BE2C (cell line): Measurements from ENCODE around the gene DLL3.

Source experiments
- DNase-seq: peaks from one replicate; pipeline ENCODE4 v3.0.0-alpha.2; 2020
- H3K27me3 ChIP-seq: fragments of 250-450 bp; sonication (Bioruptor Pico); 2 replicates; pipeline ENCODE4 v1.5.1; 2020; ENCODE audit warnings: mild to moderate bottlenecking
- H3K36me3 ChIP-seq: fragments of 250-450 bp; sonication (Bioruptor Pico); 2 replicates; pipeline ENCODE4 v1.5.1; 2020; ENCODE audit warnings: mild to moderate bottlenecking
- H3K4me1 ChIP-seq: fragments of 250-450 bp; sonication (Bioruptor Pico); 2 replicates; pipeline ENCODE4 v1.5.1; 2020
- H3K4me3 ChIP-seq: 2 replicates; pipeline ENCODE4 v1.5.1; 2011; ENCODE audit warnings: low read depth, low read length
- H3K9me3 ChIP-seq: fragments of 250-450 bp; sonication (Bioruptor Pico); 2 replicates; pipeline ENCODE4 v1.5.1; 2020
- CTCF ChIP-seq: IDR thresholded peaks from 2 replicates; pipeline ENCODE4 v1.5.1; 2012; ENCODE audit warnings: mild to moderate bottlenecking, low read depth, low read length

The DLL3 gene

GRCh38 chr19:39539518-39540332, 41.0 kb downstream of the DLL3 start, which contains the start of gene EID2:
TSS of gene EID2 (minus strand) at chr19:39540161. CDS start at chr19:39540079, 82 bp downstream.
- peak; percentile 94 for DNase-seq
- Histone ChIP-seq H3K9me3 (no peaks in the 10 kb centered on the region), H3K27me3 (no peaks in the 10 kb centered on the region), H3K4me3 (peak within 1 kb of the TSS; percentile 68), H3K4me1 (no peaks in the 10 kb centered on the region), H3K36me3 (no peaks in the 10 kb centered on the region)
- TF ChIP-seq CTCF = peak; percentile 66

- H3K36me3 ChIP-seq = no peaks in the 10 kb centered on the region
- no peaks in the 10 kb centered on the region for H3K27me3 ChIP-seq
- H3K4me1 ChIP-seq = no peaks in the 10 kb centered on the region
- DNase-seq = no peak
- TF ChIP-seq CTCF = no peak
- H3K4me3 ChIP-seq = peak overlapping the region; percentile 68
- H3K9me3 ChIP-seq = no peaks in the 10 kb centered on the region
Observed at GRCh38 chr19:39540333-39540673, 41.6 kb downstream of the DLL3 start.

- H3K4me1 ChIP-seq = no peaks in the 10 kb centered on the region
- H3K4me3 ChIP-seq = no peak overlapping the region
- no peak for TF ChIP-seq CTCF
- no peaks in the 10 kb centered on the region; the same call in 1 of the 2 replicates for H3K9me3 ChIP-seq
- no peaks in the 10 kb centered on the region for H3K36me3 ChIP-seq
- DNase-seq = no peak
- H3K27me3 ChIP-seq = peaks cover 17% of the 10 kb centered on the region
Observed at GRCh38 chr19:39542206-39542605, 43.5 kb downstream of the DLL3 start.

GRCh38 chr19:39543477-39543857, 44.7 kb downstream of the DLL3 start:
- no peak for TF ChIP-seq CTCF
- Histone ChIP-seq H3K36me3 (no peaks in the 10 kb centered on the region), H3K4me3 (no peak overlapping the region), H3K27me3 (peaks cover 20% of the 10 kb centered on the region), H3K4me1 (no peaks in the 10 kb centered on the region), H3K9me3 (no peaks in the 10 kb centered on the region; the same call in 1 of the 2 replicates)
- DNase-seq = no peak

GRCh38 chr19:39544226-39544903, 45.6 kb downstream of the DLL3 start:
- DNase-seq = no peak
- Histone ChIP-seq H3K4me3 (no peak overlapping the region), H3K36me3 (no peaks in the 10 kb centered on the region), H3K4me1 (no peaks in the 10 kb centered on the region), H3K9me3 (no peaks in the 10 kb centered on the region; the same call in 1 of the 2 replicates), H3K27me3 (peaks cover 20% of the 10 kb centered on the region)
- no peak for TF ChIP-seq CTCF

- Histone ChIP-seq H3K4me3 (no peak overlapping the region), H3K4me1 (no peaks in the 10 kb centered on the region), H3K27me3 (peaks cover 20% of the 10 kb centered on the region), H3K9me3 (no peaks in the 10 kb centered on the region; the same call in 1 of the 2 replicates), H3K36me3 (no peaks in the 10 kb centered on the region)
- TF ChIP-seq CTCF = no peak
- DNase-seq = no peak
Observed at GRCh38 chr19:39544911-39545310, 46.2 kb downstream of the DLL3 start.
